EH (cell line): ENCODE measurements around the gene C6orf136.
A peak's percentile ranks its signal among the peaks of the same experiment; 100 is the strongest.
"Not testable (repeated sequence)": the region's sequence is repeated elsewhere in the genome, so short reads cannot be mapped to it uniquely, and the experiment has no call there.

Experiments
- DNase-seq: peaks from one replicate; pipeline ENCODE4 v3.0.0-alpha.2; 2015; ENCODE audit warnings: low read depth

Gene C6orf136

GRCh38 chr6:30657922-30658321 lies 11.0 kb downstream of the C6orf136 start:
- not testable (repeated sequence) for DNase-seq

DNA sequence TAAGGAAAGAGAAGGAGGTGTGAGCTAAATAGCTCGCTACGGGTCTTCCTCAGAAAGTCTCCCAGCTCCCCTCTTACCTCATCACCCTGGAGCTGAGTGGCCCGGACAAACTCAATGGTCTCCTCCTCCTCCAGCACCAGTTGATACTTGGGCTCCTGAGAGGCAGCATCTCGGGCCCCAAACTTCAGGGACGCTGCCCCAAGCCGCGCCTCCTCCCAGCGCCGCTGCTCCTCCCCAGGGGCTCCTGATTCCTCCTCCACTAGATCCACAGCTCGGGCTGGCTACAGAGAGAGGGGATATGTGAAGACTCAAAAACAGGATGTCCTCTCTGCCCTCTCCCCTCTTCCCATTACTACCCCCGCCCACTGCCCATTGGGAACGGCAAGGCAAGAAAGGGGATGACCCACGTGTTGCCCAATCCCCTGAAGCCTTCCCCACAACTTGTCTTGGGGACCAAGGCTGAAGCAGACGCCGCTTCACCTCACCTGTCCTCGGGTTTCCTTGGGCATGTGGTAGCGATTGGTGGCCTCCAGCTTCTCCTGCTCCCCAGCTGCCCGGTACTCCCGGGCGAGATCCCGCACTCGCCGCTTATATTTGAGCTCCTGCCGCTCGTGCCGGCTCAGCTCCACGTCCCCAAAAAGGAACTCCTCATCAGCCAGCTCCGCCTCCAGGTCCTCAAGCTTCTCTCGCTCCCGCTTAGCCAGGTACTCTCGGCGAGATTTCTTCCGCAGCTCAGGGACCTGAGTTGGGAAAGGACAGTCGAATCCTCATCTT lies 18.2 kb downstream of the C6orf136 start:
- no peak for DNase-seq

DNA sequence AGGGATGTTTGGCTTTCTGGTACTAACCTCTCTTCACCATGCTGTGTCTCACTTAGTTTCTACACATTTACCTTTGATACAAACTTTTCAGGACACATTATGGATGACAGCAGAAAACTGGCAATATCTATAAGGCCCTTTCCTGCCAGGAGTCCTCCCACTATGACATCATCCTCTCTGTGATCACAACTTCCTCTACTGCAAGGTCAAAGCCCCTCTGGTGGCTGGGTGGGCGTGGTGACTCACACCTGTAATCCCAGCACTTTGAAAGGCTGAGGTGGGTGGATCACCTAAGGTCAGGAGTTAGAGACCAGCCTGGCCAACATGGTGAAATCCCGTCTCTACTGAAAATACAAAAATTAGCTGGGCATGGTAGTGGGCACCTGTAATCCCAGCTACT lies 19.4 kb downstream of the C6orf136 start:
- not testable (repeated sequence) for DNase-seq

GRCh38 chr6:30670760-30671527 lies 24.0 kb downstream of the C6orf136 start:
- DNase-seq, result no peak

GRCh38 chr6:30672445-30673253 lies 25.7 kb downstream of the C6orf136 start, which contains the start of gene DHX16:
Gene DHX16, minus strand, starts transcription at chr6:30673006. Its CDS starts 165 bp downstream, at chr6:30672841.
- peak; percentile 97 for DNase-seq

DNA sequence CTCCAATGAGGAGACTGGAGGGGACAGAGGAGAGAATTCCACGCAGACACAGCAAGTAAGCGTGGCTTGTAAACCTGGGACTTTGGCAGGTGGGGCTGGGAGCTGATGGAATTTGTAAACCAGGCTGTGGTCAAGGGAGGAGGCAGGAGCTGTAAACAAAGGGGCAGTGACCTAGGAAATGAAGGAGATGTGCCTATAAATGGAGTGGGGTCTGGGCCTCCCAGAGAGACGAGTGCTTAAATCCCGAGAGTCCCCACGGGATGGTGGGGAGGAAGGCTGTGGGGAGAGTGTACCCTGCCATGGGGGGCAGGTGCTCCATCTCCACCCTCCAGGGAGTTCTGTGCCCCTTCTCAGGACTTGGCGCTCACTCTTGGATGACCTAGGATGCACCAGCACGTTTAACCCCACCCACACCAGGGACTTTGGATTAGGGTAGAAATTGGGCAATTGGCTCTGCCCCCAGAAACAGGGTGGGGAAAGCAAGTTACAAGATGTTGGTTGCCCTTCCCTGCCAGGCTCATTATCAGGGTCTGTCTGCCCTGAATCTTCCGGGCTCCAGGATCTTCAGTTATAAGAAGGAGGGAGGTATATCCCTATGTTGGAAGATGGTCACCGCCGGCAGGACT lies 29.8 kb downstream of the C6orf136 start:
- DNase-seq, result no peak

GRCh38 chr6:30678964-30679726 lies 32.2 kb downstream of the C6orf136 start:
- peak; percentile 78 for DNase-seq

DNA sequence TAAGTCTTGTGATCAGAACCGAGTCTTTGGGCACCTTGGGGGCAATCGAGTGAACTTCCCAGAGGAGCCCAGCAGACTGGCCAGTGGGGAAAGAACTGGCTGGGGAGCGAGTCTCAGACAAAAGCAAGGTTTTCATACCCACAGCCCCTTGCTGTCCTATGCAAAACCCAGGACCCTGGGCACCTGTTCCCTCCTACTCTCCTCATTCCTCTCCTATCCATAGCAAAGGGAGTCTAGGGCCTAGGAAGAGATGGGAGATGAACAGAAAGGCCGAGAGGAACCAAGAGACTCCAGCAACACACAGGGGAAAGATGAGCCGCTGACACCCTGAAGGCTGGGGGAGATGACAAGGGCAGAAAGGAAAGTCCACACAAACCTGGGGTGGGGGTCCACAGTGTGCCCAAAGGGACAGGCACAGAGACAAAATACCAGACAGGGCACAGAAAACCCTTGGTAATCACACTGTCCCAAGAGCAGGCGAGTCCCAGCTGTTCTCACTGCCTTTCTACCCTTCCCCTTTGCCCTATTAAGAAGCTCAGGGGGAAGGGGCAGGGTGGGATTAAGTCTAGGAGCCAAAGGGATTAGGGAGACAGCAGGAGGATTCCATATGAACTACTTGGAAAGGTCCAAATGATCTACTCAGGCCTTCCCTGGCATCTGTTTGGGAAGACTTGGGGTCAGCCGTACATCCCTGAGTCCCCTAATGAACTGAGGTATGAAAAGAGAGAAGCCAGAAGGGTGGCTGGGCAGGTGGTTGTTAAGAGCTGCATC lies 33.0 kb downstream of the C6orf136 start:
- DNase-seq, result no peak

DNA sequence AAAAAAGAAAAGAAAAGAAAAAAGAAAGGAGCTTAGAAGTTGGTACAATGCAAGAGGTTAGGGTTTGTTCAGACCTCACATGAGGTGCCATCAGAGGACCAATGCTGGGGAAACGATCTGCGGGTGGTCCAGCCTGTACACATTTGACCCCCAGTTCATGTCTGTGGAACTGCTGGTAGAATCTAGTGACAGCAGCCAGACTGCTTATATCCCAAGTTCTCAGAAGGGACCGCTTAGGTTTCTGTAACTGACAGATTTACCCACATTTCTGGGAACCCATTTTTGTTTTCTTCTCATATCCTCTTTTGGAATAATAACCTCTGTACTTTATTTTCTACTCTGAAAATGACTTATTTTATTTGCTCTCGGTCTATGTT lies 34.8 kb downstream of the C6orf136 start:
- no peak for DNase-seq

- DNase-seq, result peak; percentile 95
Observed at GRCh38 chr6:30682143-30683117, 35.5 kb downstream of the C6orf136 start.

GRCh38 chr6:30683183-30683979 lies 36.4 kb downstream of the C6orf136 start:
- no peak for DNase-seq

DNA sequence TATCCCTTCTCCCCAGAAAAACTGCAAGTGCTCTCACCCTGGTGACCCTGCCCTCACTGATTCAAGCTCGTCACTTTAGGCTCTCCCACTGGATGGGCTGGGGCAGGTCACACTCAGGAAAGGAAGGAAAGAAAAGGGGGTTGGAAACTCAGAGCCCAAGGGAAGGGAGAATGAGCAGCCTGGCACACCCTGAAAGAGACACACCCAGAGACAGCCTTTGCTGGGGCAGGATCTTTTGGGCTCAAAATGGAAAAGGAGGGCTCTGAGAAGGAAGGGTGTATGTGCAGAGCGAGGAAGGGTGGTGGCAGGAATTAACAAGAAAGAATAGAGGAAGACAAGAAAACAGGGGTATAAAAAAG lies 37.0 kb downstream of the C6orf136 start:
- DNase-seq, result no peak

- DNase-seq, result peak; percentile 68
Observed at GRCh38 chr6:30684386-30685156, 37.6 kb downstream of the C6orf136 start.

DNA sequence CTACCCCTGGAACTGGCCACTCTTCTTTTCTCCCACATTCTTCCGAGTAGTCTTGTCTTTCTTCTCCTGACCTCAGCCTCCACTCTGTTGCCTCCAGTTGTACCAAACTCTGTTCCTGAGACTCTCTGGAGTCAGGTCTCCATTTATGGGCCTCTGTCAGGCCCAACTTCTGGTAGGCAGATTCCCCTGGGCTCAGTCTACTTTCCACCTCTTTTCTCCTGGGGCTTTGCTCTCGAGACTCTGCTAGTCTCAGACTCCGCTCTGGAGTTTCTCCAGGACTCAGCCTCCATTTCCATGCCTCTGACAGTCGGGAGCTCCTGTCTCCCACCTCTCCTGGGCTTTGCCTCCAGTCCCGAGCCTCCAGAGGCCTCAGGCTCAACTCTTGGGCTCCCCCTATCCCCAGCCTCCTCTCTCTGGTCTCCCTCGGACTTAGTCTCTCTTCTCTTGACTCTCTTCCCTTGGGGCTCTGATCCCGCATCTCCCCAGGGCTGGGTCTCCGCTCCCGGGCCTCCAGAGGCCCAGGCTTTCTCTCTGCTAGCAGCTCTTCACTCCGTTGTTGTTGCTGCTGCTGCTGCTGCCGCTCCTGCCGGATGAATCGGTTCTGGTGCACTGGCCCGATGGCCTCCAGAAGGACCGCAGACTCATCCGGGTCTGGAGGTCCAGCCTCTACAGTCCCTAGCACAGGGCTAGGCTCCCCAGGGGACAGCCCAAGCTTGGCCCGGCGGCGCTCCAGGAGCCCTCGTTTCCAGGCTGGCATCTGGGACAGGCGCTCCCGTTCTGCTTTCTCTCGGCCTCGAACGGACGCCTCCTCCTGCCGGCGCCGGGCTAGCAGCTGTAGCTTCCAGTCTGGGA lies 38.5 kb downstream of the C6orf136 start:
- peak; percentile 49 for DNase-seq

DNA sequence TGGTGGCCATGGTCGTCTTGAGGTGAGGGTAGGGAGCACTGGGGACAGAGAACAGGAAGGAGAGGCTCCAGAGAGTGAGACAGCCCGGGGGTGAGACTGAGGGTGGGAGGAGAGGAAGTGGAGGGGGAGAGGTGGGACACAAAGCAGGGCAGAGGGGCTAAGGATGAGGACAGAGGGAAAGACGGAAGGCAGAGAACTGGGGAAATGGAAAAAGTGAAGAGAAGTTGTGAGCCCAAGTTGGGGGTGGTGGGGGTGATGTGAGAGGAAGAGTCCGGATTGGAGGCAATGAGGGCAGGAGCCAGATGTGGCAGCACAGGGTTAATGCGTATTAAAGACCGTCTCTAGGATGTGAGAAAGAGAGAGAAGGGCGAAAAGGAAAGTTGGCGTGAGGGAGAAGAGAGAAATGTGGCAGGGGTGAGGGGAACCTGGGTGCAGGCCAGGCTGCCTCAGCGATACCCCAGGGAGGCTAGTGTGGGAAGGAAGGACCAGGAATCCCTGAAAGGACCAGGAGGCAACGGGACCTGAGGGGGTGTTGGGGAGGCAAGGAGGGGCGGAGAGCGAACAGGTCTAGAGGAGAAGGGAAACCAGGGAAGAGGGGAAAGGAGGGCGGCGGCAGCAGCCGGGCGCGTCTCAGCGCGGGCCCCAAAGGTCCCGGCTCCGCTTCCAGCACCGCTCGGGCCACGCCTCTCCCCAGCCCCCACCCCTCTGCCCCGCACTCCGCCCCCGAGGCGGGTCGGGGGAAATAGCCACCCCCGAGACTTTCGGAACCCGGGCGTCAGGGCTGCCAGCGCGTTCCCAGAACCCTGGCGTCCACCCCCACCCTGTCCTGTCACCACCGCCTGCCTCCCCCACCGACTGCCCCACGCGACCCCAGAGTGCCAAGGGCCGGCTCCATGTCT lies 39.3 kb downstream of the C6orf136 start, which contains the start of gene PPP1R18:
Gene PPP1R18 (minus strand): TSS at position 637 of the 899 bp plus-strand sequence. CDS start 627 bp downstream, at position 10.
- DNase-seq, result peak; percentile 79
